Measurements from ENCODE around the gene NLRC5.

DNA sequence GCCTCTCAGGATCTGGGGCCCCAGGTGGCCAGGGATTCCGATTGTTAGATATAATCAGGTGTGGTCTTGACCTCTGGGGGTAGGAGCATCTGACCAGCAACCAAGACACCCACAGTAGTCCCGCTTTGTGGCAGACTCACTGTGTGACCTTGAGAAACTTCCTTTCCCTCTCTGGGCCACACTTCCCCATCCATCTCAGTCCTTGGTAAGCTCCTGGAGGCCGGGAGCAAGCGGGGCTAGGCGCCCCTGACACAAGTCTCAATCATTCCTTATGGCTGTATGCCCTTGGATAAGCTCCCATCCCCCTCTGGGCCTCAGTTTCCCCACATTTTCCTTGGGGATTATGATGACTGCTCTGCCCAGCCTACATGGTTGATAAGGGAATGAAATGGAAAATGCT, 124.3 kb downstream of the NLRC5 start:
- no peak for TF ChIP-seq SIN3A (IDR thresholded peaks at IDR 0.05; ENCODE audit: borderline replicate concordance, insufficient read depth, low read length)
- no peak for TF ChIP-seq POLR2AphosphoS5 (IDR thresholded peaks at IDR 0.05; ENCODE audit: low read depth, low read length)
- TF ChIP-seq, protein P1, sequence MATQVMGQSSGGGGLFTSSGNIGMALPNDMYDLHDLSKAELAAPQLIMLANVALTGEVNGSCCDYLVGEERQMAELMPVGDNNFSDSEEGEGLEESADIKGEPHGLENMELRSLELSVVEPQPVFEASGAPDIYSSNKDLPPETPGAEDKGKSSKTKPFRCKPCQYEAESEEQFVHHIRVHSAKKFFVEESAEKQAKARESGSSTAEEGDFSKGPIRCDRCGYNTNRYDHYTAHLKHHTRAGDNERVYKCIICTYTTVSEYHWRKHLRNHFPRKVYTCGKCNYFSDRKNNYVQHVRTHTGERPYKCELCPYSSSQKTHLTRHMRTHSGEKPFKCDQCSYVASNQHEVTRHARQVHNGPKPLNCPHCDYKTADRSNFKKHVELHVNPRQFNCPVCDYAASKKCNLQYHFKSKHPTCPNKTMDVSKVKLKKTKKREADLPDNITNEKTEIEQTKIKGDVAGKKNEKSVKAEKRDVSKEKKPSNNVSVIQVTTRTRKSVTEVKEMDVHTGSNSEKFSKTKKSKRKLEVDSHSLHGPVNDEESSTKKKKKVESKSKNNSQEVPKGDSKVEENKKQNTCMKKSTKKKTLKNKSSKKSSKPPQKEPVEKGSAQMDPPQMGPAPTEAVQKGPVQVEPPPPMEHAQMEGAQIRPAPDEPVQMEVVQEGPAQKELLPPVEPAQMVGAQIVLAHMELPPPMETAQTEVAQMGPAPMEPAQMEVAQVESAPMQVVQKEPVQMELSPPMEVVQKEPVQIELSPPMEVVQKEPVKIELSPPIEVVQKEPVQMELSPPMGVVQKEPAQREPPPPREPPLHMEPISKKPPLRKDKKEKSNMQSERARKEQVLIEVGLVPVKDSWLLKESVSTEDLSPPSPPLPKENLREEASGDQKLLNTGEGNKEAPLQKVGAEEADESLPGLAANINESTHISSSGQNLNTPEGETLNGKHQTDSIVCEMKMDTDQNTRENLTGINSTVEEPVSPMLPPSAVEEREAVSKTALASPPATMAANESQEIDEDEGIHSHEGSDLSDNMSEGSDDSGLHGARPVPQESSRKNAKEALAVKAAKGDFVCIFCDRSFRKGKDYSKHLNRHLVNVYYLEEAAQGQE (IDR thresholded peaks at IDR 0.05; ENCODE audit: insufficient read depth in 1 of 2, low read depth in 2 of 2, low read length in 2 of 2), result no peak
- TF ChIP-seq TAF1 (IDR thresholded peaks at IDR 0.05; ENCODE audit: borderline replicate concordance, insufficient read depth, low read length), result no peak
- no peak for TF ChIP-seq FOXP2 (optimal IDR thresholded peaks at IDR 0.05; ENCODE audit: borderline replicate concordance, extremely low read depth, extremely low read length, insufficient read depth)
